Right lobe of liver (tissue), 4 donors: Measurements from ENCODE around the gene SPAG6.

Source experiments
- POLR2A ChIP-seq: fragments of 450-650 bp; IDR thresholded peaks from one replicate; pipeline ENCODE4 v1.6.1; 2017; ENCODE audit warnings: antibody characterized with exemption, mild to moderate bottlenecking
- TF ChIP-seq, protein P1 (sequence below), 4 donors: fragments of 200-600 bp in 3 of 4; fragments of 450-650 bp in 1 of 4; IDR thresholded peaks; one replicate each; pipeline versions ENCODE4 v1.5.1 to v1.8.0; 2016 to 2022; ENCODE audit warnings: antibody characterized with exemption in 4 of 4, mild to moderate bottlenecking in 2 of 4
- donor health status: DM: no; HTN: no; CAD: no.
- donor health status: DM: no; HTN: no; CAD: no.
- donor health status: DM: no; HTN: yes; CAD: no.

DNA sequence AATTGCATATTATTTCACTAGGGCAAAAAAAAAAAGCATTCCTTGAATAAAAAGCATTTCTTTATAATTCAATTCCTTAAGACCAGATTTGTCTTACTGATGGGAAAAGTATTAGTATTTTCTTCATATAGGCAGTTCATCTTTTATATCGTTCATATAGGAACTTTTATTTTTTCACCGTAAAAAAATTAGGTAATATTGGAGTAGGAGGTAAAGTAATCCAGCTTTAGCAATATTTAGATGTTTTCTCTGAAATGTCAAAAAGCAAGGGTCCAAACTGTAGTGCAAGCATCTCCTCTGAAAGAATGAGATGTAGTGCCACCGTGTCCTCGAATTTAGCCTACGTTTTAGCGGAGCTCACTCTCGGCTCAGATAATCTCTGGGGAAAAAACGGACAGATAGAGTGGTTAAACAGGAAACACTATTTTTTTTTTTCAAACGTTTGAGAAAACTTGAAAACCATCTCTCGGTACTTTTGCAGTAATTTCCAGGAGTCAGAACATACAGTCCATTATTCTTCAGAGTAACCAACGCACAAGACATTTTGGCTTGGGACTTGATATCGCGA is 5.5 kb upstream of the SPAG6 start:
- TF ChIP-seq, protein P1, sequence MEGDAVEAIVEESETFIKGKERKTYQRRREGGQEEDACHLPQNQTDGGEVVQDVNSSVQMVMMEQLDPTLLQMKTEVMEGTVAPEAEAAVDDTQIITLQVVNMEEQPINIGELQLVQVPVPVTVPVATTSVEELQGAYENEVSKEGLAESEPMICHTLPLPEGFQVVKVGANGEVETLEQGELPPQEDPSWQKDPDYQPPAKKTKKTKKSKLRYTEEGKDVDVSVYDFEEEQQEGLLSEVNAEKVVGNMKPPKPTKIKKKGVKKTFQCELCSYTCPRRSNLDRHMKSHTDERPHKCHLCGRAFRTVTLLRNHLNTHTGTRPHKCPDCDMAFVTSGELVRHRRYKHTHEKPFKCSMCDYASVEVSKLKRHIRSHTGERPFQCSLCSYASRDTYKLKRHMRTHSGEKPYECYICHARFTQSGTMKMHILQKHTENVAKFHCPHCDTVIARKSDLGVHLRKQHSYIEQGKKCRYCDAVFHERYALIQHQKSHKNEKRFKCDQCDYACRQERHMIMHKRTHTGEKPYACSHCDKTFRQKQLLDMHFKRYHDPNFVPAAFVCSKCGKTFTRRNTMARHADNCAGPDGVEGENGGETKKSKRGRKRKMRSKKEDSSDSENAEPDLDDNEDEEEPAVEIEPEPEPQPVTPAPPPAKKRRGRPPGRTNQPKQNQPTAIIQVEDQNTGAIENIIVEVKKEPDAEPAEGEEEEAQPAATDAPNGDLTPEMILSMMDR (IDR thresholded peaks at IDR 0.05) = no peak
- TF ChIP-seq POLR2A = no peak
